ENCODE measurements around the gene ALG12. TPM values are rescaled to one million over a fixed set of nuclear protein-coding genes. Genes with fewer than 3 reads are reported as not detected.

The ALG12 gene
- total RNA-seq, 1 experiment from 2014 or later: 16.6 TPM

DNA sequence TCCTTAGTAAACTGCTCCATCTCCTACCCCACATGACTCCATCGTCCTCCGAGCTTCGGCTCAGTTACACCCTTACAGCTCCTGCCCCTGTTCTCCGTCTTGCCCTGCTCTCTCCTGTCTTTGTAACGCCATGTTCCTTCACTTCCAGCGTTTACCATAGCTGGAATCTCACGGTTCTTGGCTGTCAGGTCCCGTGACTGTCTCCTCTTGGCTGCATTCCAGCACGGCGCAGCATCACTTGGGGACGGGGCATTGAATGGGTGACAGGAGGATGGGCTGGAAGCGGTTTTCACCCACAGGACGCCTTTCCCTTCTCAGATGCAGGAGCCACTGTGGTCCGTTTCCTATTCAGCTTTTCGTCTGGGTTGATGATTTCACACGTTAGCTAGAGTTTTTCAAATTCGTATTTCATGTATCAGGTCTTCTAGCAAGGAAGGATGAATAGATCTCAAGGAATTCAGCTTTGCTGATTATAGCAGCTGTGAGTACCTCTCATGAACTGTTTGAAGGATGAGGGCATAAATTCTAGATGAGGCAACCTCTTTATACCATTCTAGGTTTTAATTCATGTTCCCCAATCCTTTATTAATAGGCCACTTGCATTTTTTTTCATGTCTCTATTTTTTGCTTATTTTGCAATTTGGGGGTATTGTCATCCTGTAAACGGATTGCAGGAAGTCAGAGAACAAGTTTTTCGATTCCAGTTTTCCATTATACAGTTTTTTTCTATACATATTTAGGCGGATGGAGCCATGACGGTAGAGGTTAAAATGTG lies 35.5 kb downstream of the ALG12 start:
- Histone ChIP-seq H3K4me3 (replicated peaks in 1 of 2; ENCODE audit: low read depth in 1 of 2, low read length in 2 of 2) (no peak overlapping the region), H3K9ac (ENCODE audit: low read length) (no peak overlapping the region), H3K4me2 (ENCODE audit: low read length) (no peak overlapping the region), H3K36me3 (ENCODE audit: control insufficient read depth in 1 of 2, insufficient read depth in 2 of 2, low read length in 2 of 2) (peaks cover 11 to 46% of the 10 kb centered on the region in 2 experiments), H3K27me3 (ENCODE audit: insufficient read depth, low read length) (no peaks in the 10 kb centered on the region), H3K9me2 (ENCODE audit: insufficient read depth) (no peaks in the 10 kb centered on the region), H3K27ac (ENCODE audit: low read depth, low read length) (no peak overlapping the region), H4K20me1 (ENCODE audit: insufficient read depth) (no peaks in the 10 kb centered on the region), H3K4me1 (ENCODE audit: control insufficient read depth in 1 of 2, insufficient read depth in 2 of 2, low read length in 2 of 2) (no peaks in the 10 kb centered on the region), H2AFZ (ENCODE audit: low read depth, low read length, poor library complexity, severe bottlenecking) (no peak overlapping the region), H3K79me2 (ENCODE audit: insufficient read depth, low read length) (peaks cover 65% of the 10 kb centered on the region), H3K9me3 (ENCODE audit: control insufficient read depth in 1 of 2, insufficient read depth in 1 of 2, low read depth in 1 of 2, low read length in 2 of 2) (0 out of 4 replicates have a peak, but pooled peaks cover 0 to under 1% of the 10 kb centered on the region in 2 experiments)
- no peak for ATAC-seq
- DNase-seq (ENCODE audit: low read depth, low spot score): no peak
- POLR2A ChIA-PET: no interaction called here
- CTCF ChIA-PET: no interaction called here
- RAD21 ChIA-PET (ENCODE audit: low non-redundant PET in 1 of 2, low total read pairs in 2 of 2, uncharacterized antibody in 2 of 2, unreplicated experiment in 2 of 2): no interaction called here
- TF ChIP-seq SIN3A (IDR thresholded peaks at IDR 0.05; ENCODE audit: low read depth): no peak
- TF ChIP-seq, protein P1, sequence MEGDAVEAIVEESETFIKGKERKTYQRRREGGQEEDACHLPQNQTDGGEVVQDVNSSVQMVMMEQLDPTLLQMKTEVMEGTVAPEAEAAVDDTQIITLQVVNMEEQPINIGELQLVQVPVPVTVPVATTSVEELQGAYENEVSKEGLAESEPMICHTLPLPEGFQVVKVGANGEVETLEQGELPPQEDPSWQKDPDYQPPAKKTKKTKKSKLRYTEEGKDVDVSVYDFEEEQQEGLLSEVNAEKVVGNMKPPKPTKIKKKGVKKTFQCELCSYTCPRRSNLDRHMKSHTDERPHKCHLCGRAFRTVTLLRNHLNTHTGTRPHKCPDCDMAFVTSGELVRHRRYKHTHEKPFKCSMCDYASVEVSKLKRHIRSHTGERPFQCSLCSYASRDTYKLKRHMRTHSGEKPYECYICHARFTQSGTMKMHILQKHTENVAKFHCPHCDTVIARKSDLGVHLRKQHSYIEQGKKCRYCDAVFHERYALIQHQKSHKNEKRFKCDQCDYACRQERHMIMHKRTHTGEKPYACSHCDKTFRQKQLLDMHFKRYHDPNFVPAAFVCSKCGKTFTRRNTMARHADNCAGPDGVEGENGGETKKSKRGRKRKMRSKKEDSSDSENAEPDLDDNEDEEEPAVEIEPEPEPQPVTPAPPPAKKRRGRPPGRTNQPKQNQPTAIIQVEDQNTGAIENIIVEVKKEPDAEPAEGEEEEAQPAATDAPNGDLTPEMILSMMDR (IDR thresholded peaks at IDR 0.05 in 2 of 3, conservative IDR thresholded peaks at IDR 0.05 in 1 of 3; ENCODE audit: borderline replicate concordance in 1 of 3, insufficient read depth in 1 of 3, low read depth in 2 of 3, low read length in 2 of 3): no peak
- TF ChIP-seq, protein P2, sequence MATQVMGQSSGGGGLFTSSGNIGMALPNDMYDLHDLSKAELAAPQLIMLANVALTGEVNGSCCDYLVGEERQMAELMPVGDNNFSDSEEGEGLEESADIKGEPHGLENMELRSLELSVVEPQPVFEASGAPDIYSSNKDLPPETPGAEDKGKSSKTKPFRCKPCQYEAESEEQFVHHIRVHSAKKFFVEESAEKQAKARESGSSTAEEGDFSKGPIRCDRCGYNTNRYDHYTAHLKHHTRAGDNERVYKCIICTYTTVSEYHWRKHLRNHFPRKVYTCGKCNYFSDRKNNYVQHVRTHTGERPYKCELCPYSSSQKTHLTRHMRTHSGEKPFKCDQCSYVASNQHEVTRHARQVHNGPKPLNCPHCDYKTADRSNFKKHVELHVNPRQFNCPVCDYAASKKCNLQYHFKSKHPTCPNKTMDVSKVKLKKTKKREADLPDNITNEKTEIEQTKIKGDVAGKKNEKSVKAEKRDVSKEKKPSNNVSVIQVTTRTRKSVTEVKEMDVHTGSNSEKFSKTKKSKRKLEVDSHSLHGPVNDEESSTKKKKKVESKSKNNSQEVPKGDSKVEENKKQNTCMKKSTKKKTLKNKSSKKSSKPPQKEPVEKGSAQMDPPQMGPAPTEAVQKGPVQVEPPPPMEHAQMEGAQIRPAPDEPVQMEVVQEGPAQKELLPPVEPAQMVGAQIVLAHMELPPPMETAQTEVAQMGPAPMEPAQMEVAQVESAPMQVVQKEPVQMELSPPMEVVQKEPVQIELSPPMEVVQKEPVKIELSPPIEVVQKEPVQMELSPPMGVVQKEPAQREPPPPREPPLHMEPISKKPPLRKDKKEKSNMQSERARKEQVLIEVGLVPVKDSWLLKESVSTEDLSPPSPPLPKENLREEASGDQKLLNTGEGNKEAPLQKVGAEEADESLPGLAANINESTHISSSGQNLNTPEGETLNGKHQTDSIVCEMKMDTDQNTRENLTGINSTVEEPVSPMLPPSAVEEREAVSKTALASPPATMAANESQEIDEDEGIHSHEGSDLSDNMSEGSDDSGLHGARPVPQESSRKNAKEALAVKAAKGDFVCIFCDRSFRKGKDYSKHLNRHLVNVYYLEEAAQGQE (IDR thresholded peaks at IDR 0.05; ENCODE audit: low read depth): no peak
- TF ChIP-seq, protein P3, sequence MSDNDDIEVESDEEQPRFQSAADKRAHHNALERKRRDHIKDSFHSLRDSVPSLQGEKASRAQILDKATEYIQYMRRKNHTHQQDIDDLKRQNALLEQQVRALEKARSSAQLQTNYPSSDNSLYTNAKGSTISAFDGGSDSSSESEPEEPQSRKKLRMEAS (IDR thresholded peaks at IDR 0.05): no peak
- no peak for TF ChIP-seq ZNF274 (IDR thresholded peaks at IDR 0.05; ENCODE audit: low read depth, low read length)
- TF ChIP-seq ELF1 (IDR thresholded peaks at IDR 0.05; ENCODE audit: borderline replicate concordance, low read depth): no peak
- TF ChIP-seq CBX3 (IDR thresholded peaks at IDR 0.05; ENCODE audit: low read depth): no peak
- TF ChIP-seq, protein P4, sequence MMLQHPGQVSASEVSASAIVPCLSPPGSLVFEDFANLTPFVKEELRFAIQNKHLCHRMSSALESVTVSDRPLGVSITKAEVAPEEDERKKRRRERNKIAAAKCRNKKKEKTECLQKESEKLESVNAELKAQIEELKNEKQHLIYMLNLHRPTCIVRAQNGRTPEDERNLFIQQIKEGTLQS (IDR thresholded peaks at IDR 0.05): no peak
- no peak for TF ChIP-seq EZH2 (IDR thresholded peaks at IDR 0.05)
- no peak for TF ChIP-seq YY1 (IDR thresholded peaks at IDR 0.05; ENCODE audit: extremely low read depth, insufficient replicate concordance, low read depth, low read length)
- no peak for TF ChIP-seq EZH2phosphoT487 (IDR thresholded peaks at IDR 0.05; ENCODE audit: borderline replicate concordance)
- no peak for TF ChIP-seq RAD21 (IDR thresholded peaks at IDR 0.05; ENCODE audit: low read depth)
- TF ChIP-seq TCF7L2 (IDR thresholded peaks at IDR 0.05; ENCODE audit: borderline replicate concordance, extremely low read depth, insufficient read depth, insufficient read length): no peak
- no peak for TF ChIP-seq JUND (IDR thresholded peaks at IDR 0.05)
- no peak for TF ChIP-seq CEBPB (IDR thresholded peaks at IDR 0.05; ENCODE audit: low read depth)
- no peak for TF ChIP-seq SRF (IDR thresholded peaks at IDR 0.05; ENCODE audit: low read depth)
- no peak for TF ChIP-seq SP1 (IDR thresholded peaks at IDR 0.05; ENCODE audit: low read depth)
- intact Hi-C loops (cut with micrococcal nuclease): no loop called here
- BruUV-seq (replicated peaks): no TSS peak
